CD14-positive monocyte (primary cell): ENCODE measurements around the gene PCNT. TPM values are rescaled to one million over a fixed set of nuclear protein-coding genes. Genes with fewer than 3 reads are reported as not detected.
A peak's percentile ranks its signal among the peaks of the same experiment; 100 is the strongest.

Experiments
- DNase-seq, 3 donors: peaks; one replicate each; pipeline ENCODE4 v3.0.0-alpha.2; 2011 to 2022
- H2AFZ ChIP-seq: 2 replicates; pipeline ENCODE4 v1.6.0; 2012; ENCODE audit warnings: mild to moderate bottlenecking, low read depth, low read length, inconsistent platforms; ENCODE audit not compliant: insufficient read depth, poor library complexity, severe bottlenecking
- H3K27ac ChIP-seq, 2 donors: 1 replicate in 1 of 2; 2 replicates in 1 of 2; pipeline ENCODE4 v1.5.1; 2012 to 2013; ENCODE audit warnings: low read length in 2 of 2, control low read depth in 1 of 2, inconsistent platforms in 1 of 2, low read depth in 1 of 2, mild to moderate bottlenecking in 1 of 2
- H3K27me3 ChIP-seq, 2 donors: one replicate each; pipeline versions ENCODE4 v1.6.0 to v1.6.1; 2011 to 2013; ENCODE audit warnings: low read length in 2 of 2; ENCODE audit not compliant: control insufficient read depth in 2 of 2, insufficient read depth in 2 of 2
- H3K36me3 ChIP-seq, 2 donors: replicated peaks in 1 of 2; 1 replicate in 1 of 2; 2 replicates in 1 of 2; pipeline versions ENCODE4 v1.5.1 to v1.6.1; 2012 to 2013; ENCODE audit warnings: low read length in 2 of 2, control low read depth in 1 of 2, inconsistent platforms in 1 of 2, mild to moderate bottlenecking in 1 of 2; ENCODE audit not compliant: insufficient read depth in 2 of 2, control insufficient read depth in 1 of 2
- H3K4me1 ChIP-seq, 2 donors: 1 replicate in 1 of 2; 2 replicates in 1 of 2; pipeline versions ENCODE4 v1.5.1 to v1.6.1; 2012 to 2013; ENCODE audit warnings: low read length in 2 of 2, control low read depth in 1 of 2, inconsistent platforms in 1 of 2, mild to moderate bottlenecking in 1 of 2, moderate library complexity in 1 of 2; ENCODE audit not compliant: insufficient read depth in 2 of 2, control insufficient read depth in 1 of 2
- H3K4me2 ChIP-seq: replicated peaks from 2 replicates; pipeline ENCODE3; 2012; ENCODE audit warnings: low read length, moderate library complexity, mild to moderate bottlenecking; ENCODE audit not compliant: poor library complexity, severe bottlenecking; ENCODE audit errors: extremely low read depth
- H3K4me3 ChIP-seq, 3 experiments: fragments of 200-600 bp in 1 of 3; sonication (generic) in 1 of 3; replicated peaks in 1 of 3; 1 replicate in 2 of 3; 2 replicates in 1 of 3; pipeline ENCODE4 v1.5.1; 2011 to 2013; ENCODE audit warnings: low read length in 3 of 3, mild to moderate bottlenecking in 3 of 3, control low read depth in 2 of 3, low read depth in 2 of 3, inconsistent platforms in 1 of 3, moderate library complexity in 1 of 3
- H3K79me2 ChIP-seq: 2 replicates; pipeline ENCODE4 v1.6.0; 2012; ENCODE audit warnings: mild to moderate bottlenecking, control low read depth, inconsistent platforms, low read length, moderate library complexity; ENCODE audit not compliant: insufficient read depth
- H3K9ac ChIP-seq: 2 replicates; pipeline ENCODE4 v1.6.0; 2017; ENCODE audit warnings: low read length, mild to moderate bottlenecking; ENCODE audit not compliant: insufficient read depth, poor library complexity, severe bottlenecking
- H3K9me3 ChIP-seq, 2 donors: replicated peaks in 1 of 2; 1 replicate in 1 of 2; 2 replicates in 1 of 2; pipeline versions ENCODE4 v1.5.1 to v1.6.1; 2012 to 2013; ENCODE audit warnings: low read length in 2 of 2, control low read depth in 1 of 2; ENCODE audit not compliant: control insufficient read depth in 1 of 2, insufficient read depth in 1 of 2
- H4K20me1 ChIP-seq: 2 replicates; pipeline ENCODE4 v1.6.0; 2012; ENCODE audit warnings: mild to moderate bottlenecking, low read length, control low read depth, moderate library complexity; ENCODE audit not compliant: insufficient read depth
- H3K27ac Mint-ChIP-seq, 7 donors: one replicate each; pipeline ENCODE4 v1.8.0; 2020; ENCODE audit warnings: mild to moderate bottlenecking in 7 of 7, mixed read lengths in 7 of 7, moderate library complexity in 6 of 7, inconsistent platforms in 2 of 7
- H3K27me3 Mint-ChIP-seq, 3 donors: one replicate each; pipeline ENCODE4 v1.8.0; 2021 to 2022; ENCODE audit warnings: low read depth in 3 of 3, mild to moderate bottlenecking in 3 of 3, mixed read lengths in 3 of 3, moderate library complexity in 3 of 3, inconsistent platforms in 1 of 3
- H3K36me3 Mint-ChIP-seq, 2 donors: one replicate each; pipeline ENCODE4 v1.8.0; 2020; ENCODE audit warnings: mixed read lengths in 2 of 2, inconsistent platforms in 1 of 2, mild to moderate bottlenecking in 1 of 2
- H3K4me1 Mint-ChIP-seq: one replicate; pipeline ENCODE4 v1.8.0; 2020; ENCODE audit warnings: mild to moderate bottlenecking, mixed read lengths
- H3K4me3 Mint-ChIP-seq, 2 donors: one replicate each; pipeline ENCODE4 v1.8.0; 2020; ENCODE audit warnings: mild to moderate bottlenecking in 2 of 2, mixed read lengths in 2 of 2, moderate library complexity in 1 of 2
- H3K9me3 Mint-ChIP-seq, 7 donors: one replicate each; pipeline ENCODE4 v1.8.0; 2020 to 2022; ENCODE audit warnings: mixed read lengths in 7 of 7, mild to moderate bottlenecking in 6 of 7, moderate library complexity in 6 of 7, inconsistent platforms in 2 of 7
- WGBS: methylation state at CpG from one replicate; pipeline ENCODE4 v1.1.5; 2013; ENCODE audit warnings: missing lambda C conversion rate; ENCODE audit not compliant: insufficient coverage; 5-methylcytosine and 5-hydroxymethylcytosine counted together
- intact Hi-C, 2 donors: fragments of 100-400 bp; cut with micrococcal nuclease; formaldehyde crosslinking; loops; one replicate each; pipeline versions ENCODE4 v1.15.0 to v1.15.1; 2023
- polyA plus RNA-seq, 3 donors: library from polyadenylated mRNA; depleted of rRNA in 1 of 3; unstranded in 2 of 3; stranded (reverse) in 1 of 3; fragments of 300-500 nt in 2 of 3; fragments of >200 nt in 1 of 3; fragmentation: Illumina TruSeq in 2 of 3; gene quantifications; 1 replicate in 2 of 3; 2 replicates in 1 of 3; pipeline ENCODE4 v1.2.3, GENCODE V29; 2012 to 2021
- TF ChIP-seq, protein P1 (sequence below): fragments of 200-600 bp; IDR thresholded peaks from one replicate; pipeline ENCODE4 v1.8.0; 2022; ENCODE audit warnings: antibody characterized with exemption, mild to moderate bottlenecking

PCNT gene
- polyA plus RNA-seq, 3 donors: 4.2 to 16.3 (median 5.1) TPM

DNA sequence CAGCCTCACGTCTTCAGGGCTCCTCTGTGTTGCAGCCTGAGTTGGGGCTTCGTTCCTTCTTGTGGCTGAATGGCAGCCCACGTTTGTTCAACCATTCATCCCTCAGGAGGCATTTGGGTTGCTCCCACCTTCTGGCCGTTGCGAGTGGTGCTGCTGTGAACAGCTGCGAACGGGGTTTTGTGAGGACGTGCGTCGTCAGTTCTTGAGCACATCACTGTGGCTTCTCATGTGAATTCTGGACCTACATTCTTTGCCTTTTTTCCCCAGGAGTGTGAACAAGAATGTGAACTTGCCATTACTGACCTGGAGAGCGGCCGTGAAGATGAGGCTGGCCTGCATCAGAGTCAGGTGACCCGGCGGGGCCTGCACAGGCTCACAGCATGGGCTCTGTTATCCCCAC is 21.9 kb downstream of the PCNT start:
- Histone ChIP-seq H4K20me1 (no peaks in the 10 kb centered on the region), H3K4me2 (no peak overlapping the region), H3K79me2 (peaks cover 26% of the 10 kb centered on the region), H3K36me3 (peaks cover 56 to 85% of the 10 kb centered on the region in 2 donors), H3K4me3 (no peak overlapping the region), H3K9me3 (no peaks in the 10 kb centered on the region), H3K27ac (no peak overlapping the region), H3K4me1 (no peaks in the 10 kb centered on the region), H3K9ac (no peak overlapping the region), H2AFZ (no peak overlapping the region), H3K27me3 (no peaks in the 10 kb centered on the region)
- H3K4me1 Mint-ChIP-seq: no peaks in the 10 kb centered on the region
- no peak overlapping the region for H3K4me3 Mint-ChIP-seq
- TF ChIP-seq, protein P1, sequence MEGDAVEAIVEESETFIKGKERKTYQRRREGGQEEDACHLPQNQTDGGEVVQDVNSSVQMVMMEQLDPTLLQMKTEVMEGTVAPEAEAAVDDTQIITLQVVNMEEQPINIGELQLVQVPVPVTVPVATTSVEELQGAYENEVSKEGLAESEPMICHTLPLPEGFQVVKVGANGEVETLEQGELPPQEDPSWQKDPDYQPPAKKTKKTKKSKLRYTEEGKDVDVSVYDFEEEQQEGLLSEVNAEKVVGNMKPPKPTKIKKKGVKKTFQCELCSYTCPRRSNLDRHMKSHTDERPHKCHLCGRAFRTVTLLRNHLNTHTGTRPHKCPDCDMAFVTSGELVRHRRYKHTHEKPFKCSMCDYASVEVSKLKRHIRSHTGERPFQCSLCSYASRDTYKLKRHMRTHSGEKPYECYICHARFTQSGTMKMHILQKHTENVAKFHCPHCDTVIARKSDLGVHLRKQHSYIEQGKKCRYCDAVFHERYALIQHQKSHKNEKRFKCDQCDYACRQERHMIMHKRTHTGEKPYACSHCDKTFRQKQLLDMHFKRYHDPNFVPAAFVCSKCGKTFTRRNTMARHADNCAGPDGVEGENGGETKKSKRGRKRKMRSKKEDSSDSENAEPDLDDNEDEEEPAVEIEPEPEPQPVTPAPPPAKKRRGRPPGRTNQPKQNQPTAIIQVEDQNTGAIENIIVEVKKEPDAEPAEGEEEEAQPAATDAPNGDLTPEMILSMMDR: no peak
- no peaks in the 10 kb centered on the region for H3K9me3 Mint-ChIP-seq
- no peak for DNase-seq
- H3K36me3 Mint-ChIP-seq: peaks cover 60 to 90% of the 10 kb centered on the region in 2 donors
- intact Hi-C loops: no loop called here
- WGBS: 97% methylated on average over 14 of the region's 14 CpGs
- H3K27ac Mint-ChIP-seq: no peak overlapping the region
- peaks cover 0 to 1% (median 0%) of the 10 kb centered on the region in 3 donors for H3K27me3 Mint-ChIP-seq

DNA sequence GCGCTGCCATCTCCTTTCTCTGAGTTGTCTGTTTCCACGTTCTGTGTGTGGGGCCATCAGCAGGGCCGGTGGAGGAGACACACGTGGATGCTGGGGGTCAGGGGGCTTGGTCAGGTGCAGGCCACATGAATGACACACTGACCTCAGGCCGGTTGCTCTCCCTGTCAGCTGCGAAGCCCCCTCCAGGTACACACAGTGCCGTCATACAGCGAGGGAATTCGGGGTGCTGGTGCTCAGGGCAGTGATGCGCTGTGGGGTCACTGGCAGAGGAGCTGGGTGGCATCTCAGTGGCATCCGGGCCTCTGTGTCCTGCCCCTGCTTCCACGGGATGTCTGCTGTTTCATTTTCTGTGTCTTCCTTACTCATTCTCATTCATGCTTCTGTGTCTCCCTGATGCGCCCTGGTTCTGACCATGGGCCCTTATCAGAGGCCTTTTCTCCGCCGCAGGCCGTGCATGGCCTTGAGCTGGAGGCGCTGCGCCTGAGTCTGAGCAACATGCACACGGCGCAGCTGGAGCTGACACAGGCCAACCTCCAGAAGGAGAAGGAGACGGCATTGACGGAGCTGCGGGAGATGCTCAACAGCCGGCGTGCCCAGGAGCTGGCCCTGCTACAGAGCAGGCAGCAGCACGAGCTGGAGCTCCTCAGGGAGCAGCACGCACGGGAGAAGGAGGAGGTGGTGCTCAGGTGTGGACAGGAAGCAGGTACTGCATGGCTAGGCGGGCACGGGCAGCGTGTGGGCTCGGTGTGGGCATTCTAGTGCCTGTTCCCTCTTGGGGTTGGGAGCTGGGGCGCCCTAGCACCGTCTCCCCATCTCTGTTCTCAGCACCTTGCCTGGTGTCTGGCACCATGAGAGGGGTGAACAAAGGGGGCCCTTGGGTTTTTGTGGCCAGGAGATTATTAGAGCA is 22.6 kb downstream of the PCNT start:
- peaks cover 0 to 1% (median 0%) of the 10 kb centered on the region in 3 donors for H3K27me3 Mint-ChIP-seq
- no peaks in the 10 kb centered on the region for H3K4me1 Mint-ChIP-seq
- Histone ChIP-seq H3K9me3 (no peaks in the 10 kb centered on the region), H3K9ac (no peak overlapping the region), H3K79me2 (peaks cover 25% of the 10 kb centered on the region), H4K20me1 (no peaks in the 10 kb centered on the region), H2AFZ (no peak overlapping the region), H3K4me1 (no peaks in the 10 kb centered on the region), H3K36me3 (peaks cover 61 to 91% of the 10 kb centered on the region in 2 donors), H3K4me3 (no peak overlapping the region), H3K27me3 (no peaks in the 10 kb centered on the region), H3K4me2 (no peak overlapping the region), H3K27ac (no peak overlapping the region)
- 98% methylated on average over 29 of the region's 34 CpGs for WGBS
- H3K4me3 Mint-ChIP-seq: no peak overlapping the region
- peak overlapping the region in 1 of 7 donors; percentile 44 for H3K27ac Mint-ChIP-seq
- peaks cover 64 to 91% of the 10 kb centered on the region in 2 donors for H3K36me3 Mint-ChIP-seq
- intact Hi-C loops: no loop called here
- H3K9me3 Mint-ChIP-seq: no peaks in the 10 kb centered on the region
- TF ChIP-seq, protein P1: no peak
- no peak for DNase-seq
